NCI-H128 (cell line): Measurements from ENCODE around the gene CHI3L2.

ENCODE experiments used
- DNase-seq: peaks from one replicate; lab custom pipeline; 2025; ENCODE audit not compliant: unreplicated experiment; lab: John Stamatoyannopoulos, UW

The CHI3L2 gene

DNA sequence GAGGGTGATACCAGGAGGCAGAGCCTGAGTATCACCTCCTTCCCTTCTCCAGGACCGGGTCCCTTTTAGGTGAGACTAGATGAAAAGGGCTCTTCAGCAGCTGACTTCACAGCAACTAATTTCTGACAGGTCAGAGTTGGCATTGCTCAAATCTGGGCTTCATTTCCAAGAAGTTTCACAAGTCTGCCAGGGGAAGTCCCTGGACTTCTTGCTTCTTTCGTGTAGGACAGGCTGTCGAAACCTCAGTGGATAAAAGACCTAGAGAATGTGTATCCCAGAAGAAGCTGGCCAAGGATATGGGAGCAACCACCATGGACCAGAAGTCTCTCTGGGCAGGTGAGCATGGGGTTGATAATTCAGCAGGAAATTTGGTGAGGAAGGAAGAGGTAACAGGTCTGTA is at the start of gene CHI3L2:
Gene CHI3L2 (plus strand): TSS at position 280 of the 400 bp plus-strand sequence. CDS start 17 bp downstream, at position 297.
- DNase-seq = no peak

DNA sequence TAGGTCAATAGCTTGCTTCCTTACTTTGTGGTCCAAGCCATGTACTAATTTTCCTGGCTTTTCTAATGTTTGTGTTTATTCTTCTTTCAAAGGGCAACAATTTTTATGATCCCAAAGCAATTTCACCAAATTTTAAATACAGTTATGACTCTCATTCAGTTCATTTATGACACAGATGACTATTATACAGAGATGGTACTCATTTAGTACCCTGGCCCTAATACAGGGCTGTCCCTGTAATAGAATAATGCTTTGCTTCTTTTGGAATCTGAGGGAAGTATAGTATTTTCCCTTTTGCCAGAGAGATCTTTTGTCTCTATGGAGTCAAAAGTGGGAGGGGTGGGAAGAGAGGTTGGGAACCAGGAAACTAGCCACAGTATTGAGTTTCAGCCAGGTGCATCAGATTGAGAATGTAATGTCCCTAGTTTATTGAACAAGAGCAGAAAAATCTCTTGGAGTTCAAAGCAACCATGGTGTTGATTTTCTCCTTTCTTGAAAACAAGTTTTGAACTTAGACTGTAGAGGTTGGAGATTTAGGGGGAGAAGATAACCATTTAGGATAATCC is 47.5 kb upstream of the CHI3L2 start:
- no peak for DNase-seq

- DNase-seq = no peak
These were observed 45.5 kb upstream of the CHI3L2 start for GRCh38 chr1:111182052-111182451.

- no peak for DNase-seq
These were observed 44.0 kb upstream of the CHI3L2 start for GRCh38 chr1:111183308-111184069.

DNA sequence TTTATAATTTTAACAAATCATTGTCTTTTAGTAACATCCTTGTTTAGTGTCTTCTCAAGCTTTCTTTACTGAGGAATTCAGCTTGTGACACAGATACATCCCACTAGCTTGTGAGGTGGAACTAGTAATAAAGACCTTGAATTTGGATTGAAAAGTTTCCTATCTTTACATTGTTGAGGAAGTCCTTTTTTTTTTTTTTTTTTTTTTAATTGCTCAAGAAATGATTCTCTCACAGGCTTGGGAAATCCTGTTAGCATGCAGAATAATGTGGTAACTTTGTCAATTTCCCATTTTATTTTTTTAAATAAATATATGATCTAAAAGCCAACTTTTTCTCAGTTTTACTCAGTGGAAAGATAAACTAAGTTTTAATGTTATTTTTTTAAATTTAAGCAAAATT is 42.9 kb upstream of the CHI3L2 start:
- DNase-seq = no peak

DNA sequence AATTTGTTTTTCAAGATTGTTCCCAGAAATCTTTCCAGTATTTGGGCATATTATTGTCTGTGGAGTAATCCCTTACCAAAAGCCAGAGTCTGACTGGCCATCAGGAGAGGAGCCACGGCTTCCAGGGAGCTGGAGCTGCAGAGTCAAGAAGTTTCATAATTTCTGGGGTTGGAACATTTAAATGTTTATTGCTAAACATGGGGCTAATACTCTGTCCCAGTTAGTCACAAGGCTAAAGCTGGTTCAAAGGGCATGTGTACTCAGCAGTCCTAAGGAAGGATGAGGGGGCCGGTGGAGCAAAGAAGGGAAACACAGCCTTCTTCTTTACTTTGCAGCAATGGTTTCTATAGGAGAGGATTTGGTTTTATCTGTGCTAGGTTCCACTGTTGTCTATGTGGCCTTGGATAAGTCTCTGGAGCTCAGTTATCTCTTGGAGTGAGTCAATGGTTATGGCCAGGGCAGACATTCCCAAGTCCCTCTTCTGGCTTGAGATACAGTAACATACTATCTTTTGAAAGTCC is 36.5 kb upstream of the CHI3L2 start:
- no peak for DNase-seq

DNA sequence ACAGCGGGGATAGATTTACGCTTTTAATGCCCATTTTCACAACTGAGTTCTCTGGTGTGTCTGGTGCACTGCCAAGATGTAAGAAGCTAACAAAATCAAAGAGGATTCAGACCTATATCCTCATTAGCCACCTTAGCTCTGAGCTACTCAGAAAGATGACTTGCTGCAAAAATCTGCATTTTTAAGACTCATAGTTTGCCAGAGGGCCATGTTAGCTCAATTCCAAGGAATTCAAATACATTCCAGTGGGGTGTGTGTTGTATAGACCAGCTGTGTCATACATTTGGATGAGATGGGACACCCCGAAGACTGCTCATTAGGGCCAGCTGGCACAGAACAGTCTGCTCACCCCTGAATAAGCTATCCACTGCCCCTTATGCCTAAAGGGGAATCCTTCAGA is 36.0 kb upstream of the CHI3L2 start:
- DNase-seq = no peak

- no peak for DNase-seq
These were observed 35.4 kb upstream of the CHI3L2 start for GRCh38 chr1:111192074-111192473.

- DNase-seq = no peak
These were observed 34.6 kb upstream of the CHI3L2 start for GRCh38 chr1:111192658-111193519.

GRCh38 chr1:111193712-111194480 is 33.6 kb upstream of the CHI3L2 start:
- no peak for DNase-seq

- DNase-seq = no peak
These were observed 32.4 kb upstream of the CHI3L2 start for GRCh38 chr1:111195002-111195684.

GRCh38 chr1:111196213-111196612 is 31.3 kb upstream of the CHI3L2 start:
- no peak for DNase-seq

- no peak for DNase-seq
These were observed 29.8 kb upstream of the CHI3L2 start for GRCh38 chr1:111197598-111198284.

GRCh38 chr1:111198836-111199235 is 28.7 kb upstream of the CHI3L2 start:
- no peak for DNase-seq

DNA sequence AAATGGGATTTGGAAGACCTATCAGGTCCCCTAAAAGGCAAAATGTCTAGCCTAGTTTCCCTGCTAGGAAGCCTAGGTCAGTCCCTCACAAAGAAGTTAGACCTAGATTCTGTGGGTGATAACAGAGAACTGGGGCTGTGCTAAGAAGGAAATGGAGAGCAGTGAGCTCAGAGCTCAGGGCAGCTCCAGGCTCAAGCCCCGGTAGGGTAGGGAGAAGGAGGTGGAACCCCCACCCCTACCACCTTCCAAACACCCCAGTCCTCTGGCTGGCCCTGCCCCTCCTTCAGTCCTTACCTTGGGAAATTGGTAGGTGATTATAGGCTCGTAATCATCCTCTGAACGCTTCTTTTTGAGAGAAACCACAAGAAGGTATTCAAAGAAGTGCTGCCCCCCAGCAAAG is 28.2 kb upstream of the CHI3L2 start:
- no peak for DNase-seq

- no peak for DNase-seq
These were observed 27.4 kb upstream of the CHI3L2 start, which contains the start of gene DENND2D for GRCh38 chr1:111199881-111200801. TSS of gene DENND2D (minus strand) at chr1:111200646. CDS start at chr1:111200459, 187 bp downstream.

GRCh38 chr1:111200802-111201161 is 26.7 kb upstream of the CHI3L2 start:
- DNase-seq = no peak

DNA sequence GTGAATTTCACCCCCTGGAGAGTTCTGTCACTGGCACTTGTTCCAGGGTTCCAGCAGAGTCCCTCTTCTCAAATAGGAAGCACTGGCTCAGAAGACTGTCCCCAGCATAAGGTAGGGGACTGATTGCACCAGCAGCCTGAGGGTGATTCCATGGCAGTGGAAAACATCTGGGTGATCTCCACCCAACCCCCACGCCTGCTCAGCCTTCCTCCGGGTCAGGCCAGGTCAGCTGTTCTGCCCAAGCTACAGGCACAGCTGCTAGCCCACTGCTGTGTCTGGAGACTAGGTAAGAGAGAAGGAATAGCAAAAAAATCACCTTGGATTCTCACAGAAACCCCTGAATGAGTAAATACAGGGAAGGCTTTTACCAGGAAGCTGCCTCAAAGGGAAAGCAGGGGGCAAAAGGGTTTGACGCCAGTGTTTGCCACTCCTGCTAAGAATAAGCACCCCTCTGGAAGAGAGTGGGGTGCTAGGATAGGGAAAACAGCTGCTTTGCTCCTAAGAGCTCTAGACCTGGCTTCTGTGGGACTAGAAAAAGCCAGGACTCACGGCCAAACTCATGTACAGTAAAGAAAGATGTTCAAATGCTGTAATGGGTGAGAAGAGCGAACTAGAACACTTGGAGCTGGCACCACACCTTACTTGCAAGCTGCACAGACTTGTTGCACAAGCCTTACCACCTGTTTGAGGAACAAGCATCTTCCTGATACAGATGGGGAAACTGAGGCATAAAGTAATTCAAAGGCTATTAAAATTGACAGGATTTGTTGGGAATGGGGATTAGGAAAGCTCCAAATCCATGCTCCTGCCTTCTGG is 26.0 kb upstream of the CHI3L2 start:
- DNase-seq = no peak
